GM21515 (cell line): ENCODE measurements around the gene LGR5.
"Not testable (repeated sequence)": the region's sequence is repeated elsewhere in the genome, so short reads cannot be mapped to it uniquely, and the experiment has no call there.

ENCODE experiments used
- ATAC-seq: cut with Tn5 transposase; IDR thresholded peaks from one replicate; pipeline ENCODE4 v1.9.1; 2021; ENCODE audit not compliant: unreplicated experiment

The LGR5 gene

DNA sequence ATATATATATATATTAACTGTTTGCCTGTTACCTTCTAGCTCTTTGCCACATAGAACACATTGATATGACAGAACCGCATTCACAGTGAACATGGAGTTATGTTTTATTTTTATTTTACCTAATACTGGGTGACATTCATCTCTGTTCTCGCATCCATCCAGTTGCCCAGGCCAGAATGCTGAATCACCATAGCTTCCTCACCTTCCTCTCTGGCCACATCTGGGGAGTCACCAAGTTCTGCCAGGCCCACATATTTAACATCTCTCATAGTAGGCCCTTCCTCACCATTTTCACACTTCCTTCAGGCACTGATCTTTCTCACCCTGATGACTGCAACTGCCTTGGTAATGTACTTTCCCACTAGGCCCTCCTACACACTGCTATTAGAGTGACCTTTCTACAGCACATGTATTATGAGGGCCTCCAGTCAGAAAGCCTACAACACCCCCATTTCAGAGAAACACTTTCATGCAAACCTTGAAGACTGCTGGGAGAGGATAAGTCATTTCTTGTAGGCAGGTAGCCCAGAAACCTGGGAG lies 106.8 kb downstream of the LGR5 start:
- no peak for ATAC-seq

DNA sequence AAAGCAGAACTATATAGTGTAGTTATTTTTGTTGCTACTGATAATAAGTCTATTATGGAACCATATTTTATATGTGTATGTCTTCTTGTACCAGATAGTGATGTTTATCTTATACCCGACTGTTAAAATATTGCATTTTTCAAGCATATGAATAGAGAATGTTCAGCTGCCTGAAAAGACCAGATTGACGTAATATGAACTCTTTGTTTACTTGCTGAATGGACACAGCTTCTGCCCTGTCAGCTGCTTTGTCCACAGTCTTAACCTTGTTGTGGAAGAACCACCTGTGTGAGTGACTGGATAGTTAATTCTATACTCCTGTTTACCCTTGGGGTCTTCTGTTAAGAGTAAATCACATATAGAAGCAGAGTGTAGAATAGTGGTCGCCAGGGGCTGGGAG lies 109.3 kb downstream of the LGR5 start:
- ATAC-seq: no peak

DNA sequence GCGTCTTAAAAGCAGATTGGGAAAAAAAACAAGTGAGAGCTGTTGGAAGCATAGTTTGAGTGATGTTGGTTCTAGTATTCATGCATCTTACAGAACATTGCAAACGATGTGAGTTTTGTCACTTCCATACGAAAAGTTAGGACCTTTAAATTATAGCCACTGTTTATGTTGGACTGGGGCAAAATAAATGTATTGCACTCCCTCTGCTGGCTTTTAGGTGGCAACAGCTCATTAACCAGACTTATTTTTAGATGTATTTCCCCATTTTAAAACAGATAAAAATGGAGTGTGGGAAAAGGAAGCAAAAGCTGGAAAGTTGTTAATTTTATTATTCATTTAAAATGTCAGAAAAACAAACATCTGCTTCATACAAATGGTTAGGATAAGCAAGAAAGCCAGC lies 111.9 kb downstream of the LGR5 start:
- no peak for ATAC-seq

DNA sequence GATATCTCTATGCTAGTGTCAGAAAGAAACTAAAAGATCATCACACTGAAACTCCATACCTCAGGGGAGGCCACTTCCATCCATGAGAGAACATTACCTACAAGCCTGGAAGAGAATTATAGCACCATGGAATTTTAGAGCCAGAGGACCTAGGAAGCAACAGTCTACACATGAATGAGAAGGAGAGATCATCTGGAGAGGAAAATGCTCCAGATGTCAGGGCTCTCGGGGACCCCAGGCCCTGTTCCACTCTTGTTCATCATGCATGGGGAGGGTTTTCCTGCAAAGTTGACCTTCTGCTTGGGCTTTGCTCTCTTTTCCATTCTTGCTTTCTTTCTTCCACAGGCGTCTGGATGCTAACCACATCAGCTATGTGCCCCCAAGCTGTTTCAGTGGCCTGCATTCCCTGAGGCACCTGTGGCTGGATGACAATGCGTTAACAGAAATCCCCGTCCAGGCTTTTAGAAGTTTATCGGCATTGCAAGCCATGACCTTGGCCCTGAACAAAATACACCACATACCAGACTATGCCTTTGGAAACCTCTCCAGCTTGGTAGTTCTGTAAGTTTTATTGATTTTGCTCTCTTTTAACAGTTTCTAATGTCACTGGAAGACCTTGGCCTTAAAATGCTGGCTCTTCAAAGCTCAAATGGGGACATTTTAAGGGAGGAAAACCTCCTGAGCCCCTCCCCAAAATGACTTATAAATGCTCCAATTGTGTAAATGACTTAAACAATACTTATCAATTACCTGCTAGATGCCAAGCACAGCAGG lies 113.3 kb downstream of the LGR5 start:
- no peak for ATAC-seq

- no peak for ATAC-seq
These were observed 115.6 kb downstream of the LGR5 start for GRCh38 chr12:71555191-71555590.

DNA sequence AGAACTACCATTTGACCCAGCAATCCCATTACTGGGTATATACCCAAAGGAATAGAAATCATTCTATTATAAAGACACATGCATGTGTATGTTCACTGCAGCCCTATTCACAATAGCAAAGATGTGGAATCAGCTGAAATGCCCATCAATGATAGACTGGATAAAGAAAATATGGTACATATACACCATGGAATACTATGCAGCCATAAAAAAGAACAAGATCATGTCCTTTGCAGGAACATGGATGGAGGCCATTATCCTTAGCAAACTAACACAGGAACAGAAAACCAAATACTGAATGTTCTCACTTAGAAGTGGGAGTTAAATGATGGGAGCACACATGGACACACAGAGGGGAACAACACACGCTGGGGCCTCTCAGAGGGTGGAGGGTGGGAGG lies 116.2 kb downstream of the LGR5 start:
- not testable (repeated sequence) for ATAC-seq

DNA sequence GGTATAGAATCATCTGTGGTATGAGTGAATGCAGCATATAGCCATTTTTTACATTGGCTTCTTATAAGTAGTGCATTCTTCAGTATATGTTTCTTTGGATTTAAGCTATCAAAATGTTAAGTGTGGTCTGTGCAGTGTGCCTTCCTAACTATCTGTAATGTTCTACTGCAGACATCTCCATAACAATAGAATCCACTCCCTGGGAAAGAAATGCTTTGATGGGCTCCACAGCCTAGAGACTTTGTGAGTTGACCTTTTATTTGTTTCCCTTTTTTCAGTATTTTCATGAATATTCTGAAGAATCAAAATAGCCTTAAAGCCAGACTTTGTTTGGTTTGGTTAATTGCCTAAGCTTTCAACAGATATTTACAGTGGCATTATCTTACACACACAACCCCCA lies 116.8 kb downstream of the LGR5 start:
- no peak for ATAC-seq

GRCh38 chr12:71556875-71557274 lies 117.3 kb downstream of the LGR5 start:
- ATAC-seq: no peak

GRCh38 chr12:71558445-71558844 lies 118.8 kb downstream of the LGR5 start:
- no peak for ATAC-seq

DNA sequence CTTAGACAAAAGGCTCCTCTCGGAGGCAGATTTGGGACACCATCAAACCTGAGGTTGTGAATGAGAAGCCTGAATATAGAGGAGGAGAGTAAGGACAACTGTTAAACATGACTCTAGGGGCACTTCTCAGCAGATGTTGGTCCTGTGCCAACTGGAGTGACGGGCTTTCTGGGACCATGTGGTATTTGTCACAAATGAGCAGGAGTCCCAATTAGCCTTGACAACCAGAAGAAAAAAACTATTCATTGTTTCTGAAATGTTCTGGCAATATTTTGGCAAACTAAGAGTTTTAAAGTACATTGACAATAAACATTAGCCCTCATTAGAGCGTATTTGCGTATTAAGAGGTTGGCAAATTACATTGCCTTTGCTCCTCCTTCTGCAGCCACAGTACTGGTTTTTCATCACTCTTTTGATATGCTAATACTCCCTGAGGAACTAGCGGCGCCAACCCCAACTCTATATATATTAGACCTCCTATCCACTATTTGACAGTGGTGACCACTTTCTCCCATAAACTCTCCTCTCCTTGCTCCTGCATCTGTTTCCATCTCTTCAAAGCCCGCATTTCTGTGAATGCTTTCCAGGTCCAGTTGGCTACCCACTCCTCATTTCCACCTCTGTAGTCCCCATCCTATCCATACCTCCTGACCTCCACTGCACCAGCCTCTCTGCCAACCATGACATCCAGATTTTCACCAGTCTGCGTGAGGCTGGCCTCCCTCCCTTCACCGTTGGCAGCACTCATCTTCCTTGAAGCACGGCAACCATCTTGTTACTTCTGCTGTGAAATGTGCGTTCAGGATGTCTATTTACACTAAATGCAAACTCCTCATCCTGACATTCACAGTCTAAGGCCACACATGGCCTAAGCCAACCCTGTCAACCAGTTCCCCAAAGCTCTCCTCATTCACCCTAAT lies 123.3 kb downstream of the LGR5 start:
- no peak for ATAC-seq

DNA sequence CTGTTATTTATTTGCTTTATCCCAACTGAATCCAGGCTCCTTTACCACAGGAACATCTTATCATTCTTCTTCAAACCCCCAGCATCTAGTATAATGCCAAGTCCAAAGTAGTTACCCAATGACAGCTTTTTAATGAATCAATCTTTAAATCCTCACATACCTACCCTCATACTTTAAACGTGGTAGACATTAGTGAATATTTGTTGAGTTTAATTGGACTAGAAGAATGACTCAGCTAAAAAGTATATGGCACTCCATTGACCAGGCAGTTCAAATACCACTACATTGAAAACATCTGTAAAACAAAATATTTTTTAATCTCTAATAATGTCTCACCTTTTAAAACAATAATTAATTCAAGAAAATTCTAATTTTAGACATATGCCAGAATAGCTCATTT lies 125.9 kb downstream of the LGR5 start:
- ATAC-seq: no peak

DNA sequence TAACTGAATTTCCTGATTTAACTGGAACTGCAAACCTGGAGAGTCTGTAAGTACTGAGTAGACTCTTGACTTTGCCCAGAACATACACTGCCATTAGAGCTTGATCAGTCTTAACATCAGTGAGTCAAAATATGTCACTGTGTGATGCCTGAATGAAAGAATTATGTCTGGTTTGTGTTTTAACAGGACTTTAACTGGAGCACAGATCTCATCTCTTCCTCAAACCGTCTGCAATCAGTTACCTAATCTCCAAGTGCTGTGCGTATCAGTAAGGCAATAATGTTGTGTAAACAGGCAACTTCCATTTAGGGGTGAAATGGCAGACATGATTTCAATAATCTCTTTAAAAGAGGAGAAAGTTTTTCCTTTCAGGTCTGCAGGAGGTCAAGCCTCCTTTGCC lies 127.1 kb downstream of the LGR5 start:
- ATAC-seq: no peak

DNA sequence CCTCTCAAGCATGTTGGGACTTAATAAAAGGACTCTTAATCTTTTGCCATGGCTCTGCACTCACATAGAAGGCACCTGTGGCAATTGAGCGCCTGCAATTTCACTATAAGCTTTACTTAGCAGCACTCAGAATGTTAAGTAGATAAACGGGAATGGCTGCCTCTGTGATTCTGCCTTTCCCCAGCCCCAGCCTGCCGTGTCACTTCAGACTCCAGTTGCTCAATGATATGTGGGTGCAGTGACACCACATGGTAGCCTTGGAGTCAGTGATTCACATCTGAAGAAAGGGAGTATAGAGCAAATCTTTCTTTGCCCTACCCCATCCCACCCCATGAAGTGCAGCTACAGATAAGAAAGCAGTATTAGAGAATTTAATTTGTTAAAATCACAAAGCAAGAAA lies 127.9 kb downstream of the LGR5 start:
- no peak for ATAC-seq

GRCh38 chr12:71569885-71570284 lies 130.3 kb downstream of the LGR5 start:
- ATAC-seq: not testable (repeated sequence)

- ATAC-seq: no peak
These were observed 136.9 kb downstream of the LGR5 start for GRCh38 chr12:71576496-71576895.

- ATAC-seq: no peak
These were observed 139.2 kb downstream of the LGR5 start for GRCh38 chr12:71578694-71579258.

- ATAC-seq: no peak
These were observed 141.6 kb downstream of the LGR5 start for GRCh38 chr12:71581206-71581605.

DNA sequence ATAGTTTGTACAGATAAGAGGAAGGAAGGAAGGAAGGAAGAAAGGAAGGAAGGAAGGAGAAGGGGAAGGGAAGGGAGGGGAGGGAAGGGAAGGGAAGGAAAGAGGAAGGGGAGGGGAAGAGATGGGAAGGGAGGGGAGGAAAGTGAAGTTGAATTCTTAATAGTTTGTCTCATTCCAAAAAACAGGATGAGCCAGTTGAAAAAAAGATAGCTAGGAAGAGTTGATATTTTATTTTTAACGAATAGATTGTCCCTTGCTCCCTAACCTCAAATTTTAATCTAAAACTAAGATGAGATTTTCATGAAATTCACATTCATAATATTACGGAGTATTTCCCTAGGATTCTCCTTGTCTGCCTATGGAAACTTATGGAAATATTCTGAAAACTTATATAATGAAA lies 143.3 kb downstream of the LGR5 start:
- no peak for ATAC-seq

GRCh38 chr12:71584356-71584755 lies 144.8 kb downstream of the LGR5 start:
- ATAC-seq: no peak

- no peak for ATAC-seq
These were observed 145.6 kb downstream of the LGR5 start for GRCh38 chr12:71585218-71585617.

- ATAC-seq: no peak
These were observed 147.4 kb downstream of the LGR5 start for GRCh38 chr12:71587012-71587411.

- no peak for ATAC-seq
These were observed 149.9 kb downstream of the LGR5 start for GRCh38 chr12:71589478-71589881.
